ENCODE data around the gene GRXCR1.

GRXCR1 gene

GRCh38 chr4:42985976-42986375 lies 93.5 kb downstream of the GRXCR1 start:
- no peaks in the 10 kb centered on the region for H3K4me1 ChIP-seq (ENCODE audit: low read length)
- H3K27me3 ChIP-seq (ENCODE audit: low read depth, low read length): no peaks in the 10 kb centered on the region
- H4K20me1 ChIP-seq (ENCODE audit: insufficient read depth, low read length): no peaks in the 10 kb centered on the region
- TF ChIP-seq EZH2phosphoT487 (IDR thresholded peaks at IDR 0.05; ENCODE audit: low read depth) (no peak), CTCF (IDR thresholded peaks at IDR 0.05; ENCODE audit: low read depth, low read length) (no peak)
- no peaks in the 10 kb centered on the region for H3K36me3 ChIP-seq (replicated peaks; ENCODE audit: low read depth, low read length)
- peaks cover 6% of the 10 kb centered on the region for H3K9me3 ChIP-seq (ENCODE audit: insufficient read depth, low read length)
- H3K4me3 ChIP-seq (ENCODE audit: low read length): no peak overlapping the region
- H3K4me2 ChIP-seq (ENCODE audit: low read length): no peak overlapping the region
- no peak overlapping the region for H2AFZ ChIP-seq (ENCODE audit: low read depth, low read length)
- no peak overlapping the region for H3K9ac ChIP-seq (ENCODE audit: low read length)
- H3K79me2 ChIP-seq (ENCODE audit: low read length): no peaks in the 10 kb centered on the region
- H3K27ac ChIP-seq (ENCODE audit: low read length): no peak overlapping the region

GRCh38 chr4:42995343-42995944 lies 102.9 kb downstream of the GRXCR1 start:
- Histone ChIP-seq H3K36me3 (replicated peaks; ENCODE audit: low read depth, low read length) (no peaks in the 10 kb centered on the region), H3K27me3 (ENCODE audit: low read depth, low read length) (no peaks in the 10 kb centered on the region), H3K27ac (ENCODE audit: low read length) (no peak overlapping the region), H3K79me2 (ENCODE audit: low read length) (no peaks in the 10 kb centered on the region), H3K4me3 (ENCODE audit: low read length) (peak overlapping the region; percentile 7; the same call in 1 of the 2 replicates), H2AFZ (ENCODE audit: low read depth, low read length) (peak overlapping the region; percentile 50), H3K4me2 (ENCODE audit: low read length) (peak overlapping the region; percentile 23; the same call in 1 of the 2 replicates), H4K20me1 (ENCODE audit: insufficient read depth, low read length) (no peaks in the 10 kb centered on the region), H3K9ac (ENCODE audit: low read length) (no peak overlapping the region), H3K9me3 (ENCODE audit: insufficient read depth, low read length) (no peaks in the 10 kb centered on the region), H3K4me1 (ENCODE audit: low read length) (no peaks in the 10 kb centered on the region)
- TF ChIP-seq EZH2phosphoT487 (IDR thresholded peaks at IDR 0.05; ENCODE audit: low read depth) (no peak), CTCF (IDR thresholded peaks at IDR 0.05; ENCODE audit: low read depth, low read length) (peak; percentile 82)

- Histone ChIP-seq H3K9me3 (ENCODE audit: insufficient read depth, low read length) (0 out of 2 replicates have a peak, but pooled peaks cover 3% of the 10 kb centered on the region), H3K9ac (ENCODE audit: low read length) (no peak overlapping the region), H3K27ac (ENCODE audit: low read length) (no peak overlapping the region), H3K4me2 (ENCODE audit: low read length) (no peak overlapping the region), H3K4me3 (ENCODE audit: low read length) (no peak overlapping the region), H3K79me2 (ENCODE audit: low read length) (no peaks in the 10 kb centered on the region), H3K27me3 (ENCODE audit: low read depth, low read length) (no peaks in the 10 kb centered on the region), H2AFZ (ENCODE audit: low read depth, low read length) (no peak overlapping the region), H3K36me3 (replicated peaks; ENCODE audit: low read depth, low read length) (no peaks in the 10 kb centered on the region), H4K20me1 (ENCODE audit: insufficient read depth, low read length) (no peaks in the 10 kb centered on the region), H3K4me1 (ENCODE audit: low read length) (no peaks in the 10 kb centered on the region)
- no peak for TF ChIP-seq CTCF (IDR thresholded peaks at IDR 0.05; ENCODE audit: low read depth, low read length)
- no peak for TF ChIP-seq EZH2phosphoT487 (IDR thresholded peaks at IDR 0.05; ENCODE audit: low read depth)
Observed at GRCh38 chr4:43008793-43009192, 116.3 kb downstream of the GRXCR1 start.

GRCh38 chr4:43014256-43014655 lies 121.7 kb downstream of the GRXCR1 start:
- no peak overlapping the region for H3K27ac ChIP-seq (ENCODE audit: low read length)
- H2AFZ ChIP-seq (ENCODE audit: low read depth, low read length): no peak overlapping the region
- H3K36me3 ChIP-seq (replicated peaks; ENCODE audit: low read depth, low read length): no peaks in the 10 kb centered on the region
- H3K79me2 ChIP-seq (ENCODE audit: low read length): no peaks in the 10 kb centered on the region
- no peak overlapping the region for H3K4me3 ChIP-seq (ENCODE audit: low read length)
- no peaks in the 10 kb centered on the region for H3K4me1 ChIP-seq (ENCODE audit: low read length)
- TF ChIP-seq EZH2phosphoT487 (IDR thresholded peaks at IDR 0.05; ENCODE audit: low read depth): no peak
- no peak for TF ChIP-seq CTCF (IDR thresholded peaks at IDR 0.05; ENCODE audit: low read depth, low read length)
- no peak overlapping the region for H3K4me2 ChIP-seq (ENCODE audit: low read length)
- H3K9me3 ChIP-seq (ENCODE audit: insufficient read depth, low read length): 0 out of 2 replicates have a peak, but pooled peaks cover 3% of the 10 kb centered on the region
- no peaks in the 10 kb centered on the region for H3K27me3 ChIP-seq (ENCODE audit: low read depth, low read length)
- no peak overlapping the region for H3K9ac ChIP-seq (ENCODE audit: low read length)
- H4K20me1 ChIP-seq (ENCODE audit: insufficient read depth, low read length): no peaks in the 10 kb centered on the region
